Adipocyte (in vitro differentiated cells): ENCODE measurements around the gene ARL8B.
A peak's percentile ranks its signal among the peaks of the same experiment; 100 is the strongest.
"Not testable (repeated sequence)": the region's sequence is repeated elsewhere in the genome, so short reads cannot be mapped to it uniquely, and the experiment has no call there.

Experiments
- DNase-seq: peaks from one replicate; pipeline ENCODE4 v3.0.0-alpha.2; 2015; ENCODE audit warnings: low read depth
- H3K27me3 ChIP-seq: replicated peaks from 2 replicates; pipeline ENCODE4 v1.7.0; 2013; ENCODE audit warnings: mild to moderate bottlenecking, low read length, moderate library complexity; ENCODE audit not compliant: control insufficient read depth, insufficient read depth
- H3K36me3 ChIP-seq: 2 replicates; pipeline ENCODE4 v1.7.0; 2013; ENCODE audit warnings: low read length, mild to moderate bottlenecking, moderate library complexity; ENCODE audit not compliant: control insufficient read depth, insufficient read depth, severe bottlenecking
- H3K4me1 ChIP-seq: 2 replicates; pipeline ENCODE4 v1.7.0; 2013; ENCODE audit warnings: mild to moderate bottlenecking, low read length, moderate library complexity; ENCODE audit not compliant: control insufficient read depth, insufficient read depth
- H3K4me3 ChIP-seq: 2 replicates; pipeline ENCODE4 v1.7.0; 2013; ENCODE audit warnings: mild to moderate bottlenecking, low read length, moderate library complexity
- H3K9ac ChIP-seq: 2 replicates; pipeline ENCODE4 v1.7.0; 2013; ENCODE audit warnings: mild to moderate bottlenecking, low read length, moderate library complexity
- H3K9me3 ChIP-seq: 2 replicates; pipeline ENCODE4 v1.7.0; 2013; ENCODE audit warnings: mild to moderate bottlenecking, low read length, moderate library complexity; ENCODE audit not compliant: control insufficient read depth

The ARL8B gene

DNA sequence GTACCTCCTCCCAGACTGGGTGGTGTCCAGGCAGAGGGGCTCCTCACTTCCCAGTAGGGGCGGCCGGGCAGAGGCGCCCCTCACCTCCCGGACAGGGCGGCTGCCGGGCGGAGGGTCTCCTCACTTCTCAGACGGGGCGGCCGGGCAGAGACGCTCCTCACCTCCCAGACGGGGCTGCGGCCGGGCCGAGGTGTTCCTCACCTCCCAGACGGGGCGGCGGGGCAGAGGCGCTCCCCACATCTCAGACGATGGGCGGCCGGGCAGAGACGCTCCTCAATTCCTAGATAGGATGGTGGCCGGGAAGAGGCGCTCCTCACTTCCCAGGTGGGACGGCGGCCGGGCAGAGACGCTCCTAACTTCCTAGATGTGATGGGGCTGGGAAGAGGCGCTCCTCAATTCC lies 8.4 kb upstream of the ARL8B start:
- H3K4me3 ChIP-seq, H3K27me3 ChIP-seq, H3K9ac ChIP-seq, DNase-seq, H3K9me3 ChIP-seq, H3K36me3 ChIP-seq, H3K4me1 ChIP-seq: not testable (repeated sequence)

DNA sequence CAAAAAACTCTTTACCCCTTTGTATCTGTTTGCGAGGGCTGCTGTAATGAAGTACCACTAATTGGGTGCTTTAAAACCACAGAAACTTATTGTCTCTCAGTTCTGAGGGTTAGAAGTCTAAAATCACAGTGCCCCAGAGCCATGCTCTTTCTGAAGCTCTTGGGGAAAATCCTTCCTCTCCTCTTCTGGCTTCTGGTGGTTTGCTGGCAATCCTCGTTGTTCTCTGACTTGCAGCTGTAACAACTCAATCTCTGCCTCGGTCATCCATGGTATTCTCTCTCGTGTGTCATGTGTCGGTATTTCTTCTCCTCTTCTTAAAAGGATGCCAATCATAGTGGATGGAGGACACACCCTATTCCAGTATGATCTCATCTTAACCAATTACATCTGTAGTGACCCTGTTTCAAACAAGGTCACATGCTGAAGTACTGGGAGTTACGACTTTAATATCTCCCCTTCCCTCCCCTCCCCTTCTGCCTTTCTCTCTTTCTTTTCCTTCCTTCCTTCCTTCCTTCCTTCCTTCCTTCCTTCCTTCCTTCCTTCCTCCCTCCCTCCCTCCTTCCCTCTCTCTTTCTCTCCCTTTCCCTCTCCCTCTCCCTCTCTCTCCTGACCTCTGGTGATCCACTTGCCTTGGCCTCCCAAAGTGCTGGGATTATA lies 6.5 kb upstream of the ARL8B start:
- Histone ChIP-seq H3K27me3 (no peaks in the 10 kb centered on the region), H3K36me3 (no peaks in the 10 kb centered on the region), H3K9ac (no peak overlapping the region), H3K4me3 (no peak overlapping the region), H3K9me3 (no peaks in the 10 kb centered on the region), H3K4me1 (no peaks in the 10 kb centered on the region)
- DNase-seq: no peak

DNA sequence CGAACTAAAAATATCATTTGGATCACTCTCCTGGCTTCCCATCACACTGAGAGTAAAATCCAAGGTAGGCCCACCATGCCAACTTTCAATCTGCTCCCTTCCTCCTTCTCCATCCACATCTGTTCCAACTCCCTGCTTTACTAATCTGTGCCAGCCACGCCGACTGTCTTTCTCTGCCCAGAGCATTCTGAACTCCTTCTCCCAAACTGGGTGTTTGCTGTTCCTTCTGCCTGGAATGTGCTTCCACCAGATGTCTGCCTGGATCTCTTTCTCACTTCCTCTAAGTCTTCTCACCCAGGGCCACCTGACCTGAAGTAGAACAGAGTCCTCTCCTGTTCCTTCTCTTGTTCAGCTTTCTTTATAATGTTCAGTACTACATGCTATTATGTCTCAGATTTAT lies 5.6 kb upstream of the ARL8B start:
- DNase-seq: no peak
- H3K9ac ChIP-seq: no peak overlapping the region
- no peaks in the 10 kb centered on the region for H3K9me3 ChIP-seq
- H3K36me3 ChIP-seq: no peaks in the 10 kb centered on the region
- H3K4me3 ChIP-seq: no peak overlapping the region
- no peaks in the 10 kb centered on the region for H3K27me3 ChIP-seq
- no peaks in the 10 kb centered on the region for H3K4me1 ChIP-seq

DNA sequence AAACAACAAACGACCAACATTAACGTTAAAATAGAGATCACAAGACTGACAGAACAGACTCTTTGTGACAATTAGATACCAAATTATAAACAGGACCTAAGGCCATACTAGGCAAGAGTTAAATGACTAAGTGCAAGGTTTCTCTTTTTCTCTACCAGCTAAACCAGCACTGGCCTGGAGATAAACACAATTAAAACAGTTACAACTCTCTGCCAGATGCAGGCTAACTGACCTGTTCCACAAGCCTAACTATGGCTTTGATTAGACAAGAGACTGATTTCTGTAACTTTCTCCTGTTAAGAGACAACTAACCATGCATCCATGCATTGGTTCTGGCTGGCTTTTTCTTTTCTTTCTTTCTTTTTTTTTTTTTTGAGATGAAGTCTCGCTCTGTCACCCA lies 1.6 kb upstream of the ARL8B start:
- Histone ChIP-seq H3K36me3 (no peaks in the 10 kb centered on the region), H3K9me3 (no peaks in the 10 kb centered on the region), H3K9ac (no peak overlapping the region), H3K4me1 (peaks cover 18% of the 10 kb centered on the region), H3K4me3 (no peak overlapping the region), H3K27me3 (no peaks in the 10 kb centered on the region)
- DNase-seq: no peak

DNA sequence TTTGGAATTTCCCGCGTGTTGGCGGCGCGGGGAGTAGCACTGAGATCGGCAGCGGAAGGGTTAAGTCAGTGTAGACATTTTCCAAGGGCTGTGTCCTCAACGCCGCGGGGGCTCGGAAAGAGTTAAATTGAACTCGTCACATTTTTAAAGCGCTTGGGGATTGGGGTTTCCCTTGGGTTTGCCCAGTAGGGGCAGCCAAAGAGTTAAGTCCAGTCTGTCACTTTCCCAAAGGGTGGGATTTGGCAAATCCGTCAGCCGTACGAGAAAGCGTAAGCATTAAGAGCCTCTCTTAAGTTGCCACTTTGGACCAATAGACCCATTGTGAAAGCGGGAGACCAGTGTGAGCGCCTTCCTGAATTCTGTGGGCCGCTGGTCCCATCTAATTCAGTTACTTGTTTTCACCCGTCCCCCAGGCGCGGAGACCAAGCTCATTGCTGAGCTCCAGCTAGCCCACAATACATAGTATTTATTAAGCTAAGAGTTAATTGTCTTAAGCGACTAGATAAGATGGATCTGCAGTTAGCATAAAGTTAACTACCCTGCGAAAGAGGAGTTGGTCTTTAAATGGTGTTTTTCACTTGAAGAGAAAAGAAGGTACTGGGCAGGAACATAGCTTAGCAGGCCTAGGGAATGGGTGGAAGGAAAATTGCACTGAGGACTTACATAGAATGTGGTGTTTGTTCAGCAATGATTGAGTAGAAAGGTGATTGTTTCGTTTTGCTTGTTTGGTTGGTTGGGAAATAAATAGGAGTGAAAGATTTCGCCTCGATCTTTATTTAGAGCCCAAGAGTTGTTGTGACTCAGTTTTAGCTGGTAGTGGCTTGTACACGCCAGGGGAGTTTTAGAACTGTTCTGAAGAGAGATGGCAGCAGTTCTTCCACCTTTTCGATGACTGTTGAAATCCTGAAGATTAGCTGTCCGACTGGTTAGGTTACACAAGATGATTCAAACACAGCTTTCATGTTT lies 932 bp downstream of the ARL8B start:
- peak; percentile 80 for DNase-seq
- Histone ChIP-seq H3K9ac (peak overlapping the region; percentile 99), H3K4me1 (peaks cover 31% of the 10 kb centered on the region), H3K27me3 (no peaks in the 10 kb centered on the region), H3K9me3 (no peaks in the 10 kb centered on the region), H3K36me3 (no peaks in the 10 kb centered on the region), H3K4me3 (peak overlapping the region; percentile 99)

DNA sequence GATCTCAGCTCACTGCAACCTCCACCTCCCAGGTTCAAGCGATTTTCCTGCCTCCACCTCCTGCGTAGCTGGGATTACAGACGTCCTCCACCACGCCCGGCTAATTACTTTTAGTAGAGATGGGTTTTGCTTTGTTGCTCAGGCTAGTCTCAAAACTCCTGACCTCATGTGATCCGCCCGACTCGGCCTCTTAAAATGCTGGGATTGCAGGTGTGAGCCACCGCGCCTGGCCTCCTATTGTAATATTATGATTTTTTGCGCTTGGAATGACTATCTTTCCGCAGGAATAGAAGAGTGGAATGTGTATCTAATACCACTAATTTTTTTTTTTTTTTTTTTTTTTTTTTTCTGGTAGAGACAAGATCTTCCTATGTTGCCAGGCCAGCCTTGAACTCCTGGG lies 1.8 kb downstream of the ARL8B start:
- Histone ChIP-seq H3K9me3 (no peaks in the 10 kb centered on the region), H3K4me3 (peak overlapping the region; percentile 99), H3K27me3 (no peaks in the 10 kb centered on the region)

DNA sequence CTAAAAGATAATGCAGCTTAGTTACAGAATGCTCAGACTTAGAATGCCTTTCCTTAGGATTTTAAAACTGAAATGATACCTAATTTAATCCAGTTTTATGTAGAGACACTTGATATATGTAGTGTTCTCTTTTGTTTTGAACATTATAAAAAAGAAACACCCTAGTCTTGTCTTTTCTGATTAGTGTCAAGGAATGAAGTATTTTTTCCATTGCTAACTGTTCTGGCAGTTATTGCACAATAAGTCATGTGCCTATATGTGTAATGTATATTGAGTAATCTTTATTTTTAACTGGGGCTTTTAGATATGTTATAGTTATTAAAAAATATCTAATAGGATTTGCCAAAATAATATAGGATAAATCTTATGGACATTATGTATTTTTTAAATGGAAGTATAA lies 4.5 kb downstream of the ARL8B start:
- no peaks in the 10 kb centered on the region for H3K36me3 ChIP-seq
- peak overlapping the region; percentile 27 for H3K4me3 ChIP-seq
- no peaks in the 10 kb centered on the region for H3K27me3 ChIP-seq
- peaks cover 35% of the 10 kb centered on the region for H3K4me1 ChIP-seq
- DNase-seq: peak; percentile 90
- peak overlapping the region; percentile 39 for H3K9ac ChIP-seq
- no peaks in the 10 kb centered on the region for H3K9me3 ChIP-seq

More for the DNA sequence above, 1.8 kb downstream of the ARL8B start:
- Histone ChIP-seq H3K4me1 (peaks cover 32% of the 10 kb centered on the region), H3K9ac (peak overlapping the region; percentile 99), H3K36me3 (no peaks in the 10 kb centered on the region)
- DNase-seq: no peak

DNA sequence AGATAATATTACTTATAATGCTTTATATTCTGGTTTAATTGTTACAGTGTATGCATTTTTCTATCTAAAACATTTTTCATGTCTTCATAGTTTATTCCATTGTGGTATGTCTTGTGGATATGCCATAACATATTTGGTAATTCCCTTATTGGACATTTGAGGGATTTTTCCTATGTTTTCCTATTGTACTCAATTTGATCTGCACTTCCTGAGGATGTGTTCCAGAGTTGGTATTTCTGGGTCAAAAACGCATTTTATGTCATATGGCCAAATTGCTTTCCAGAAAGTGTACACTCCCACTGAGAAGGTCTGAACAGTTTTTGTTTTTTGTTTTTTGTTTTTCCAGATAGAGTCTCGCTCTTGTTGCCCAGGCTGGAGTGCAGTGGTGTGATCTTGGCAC lies 6.8 kb downstream of the ARL8B start:
- Histone ChIP-seq H3K4me1 (peaks cover 30% of the 10 kb centered on the region), H3K36me3 (no peaks in the 10 kb centered on the region)
- no peak for DNase-seq

DNA sequence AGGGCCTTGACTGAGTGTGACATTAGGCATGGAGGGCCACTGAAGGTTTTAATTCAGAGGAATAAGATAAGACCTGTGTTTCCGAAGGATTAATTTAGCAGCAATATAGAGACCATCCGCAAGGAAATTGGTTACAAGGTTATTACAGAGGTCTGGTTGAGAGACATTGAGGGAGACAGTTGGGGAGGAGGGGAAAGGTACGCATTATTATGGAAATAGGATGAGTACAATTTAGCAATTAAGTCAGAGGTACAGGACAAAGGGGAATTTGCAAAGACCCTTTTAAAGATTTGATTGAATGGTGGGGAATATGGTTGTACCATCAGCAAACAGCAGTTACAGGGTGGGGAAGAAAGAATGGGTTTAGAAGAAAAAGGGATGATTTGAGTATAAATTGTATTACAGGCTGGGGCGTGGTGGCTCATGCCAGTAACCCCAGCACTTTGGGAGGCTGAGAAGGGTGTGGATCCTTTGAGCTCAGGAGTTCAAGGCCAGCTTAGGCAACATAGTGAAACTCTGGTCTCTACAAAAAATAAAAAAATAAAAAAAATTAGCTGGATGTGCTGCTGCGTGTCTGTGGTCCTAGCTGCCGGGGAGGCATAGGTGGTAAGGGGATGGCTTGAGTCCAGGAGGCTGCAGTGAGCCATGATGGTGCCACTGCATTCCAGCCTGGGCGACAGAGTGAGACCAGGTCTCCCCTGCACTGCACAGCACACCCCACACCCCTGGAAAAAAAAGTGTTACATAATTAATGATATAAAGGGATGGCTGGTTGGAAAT lies 11.3 kb downstream of the ARL8B start:
- no peak for DNase-seq
- Histone ChIP-seq H3K36me3 (no peaks in the 10 kb centered on the region), H3K4me1 (peaks cover 24% of the 10 kb centered on the region), H3K9me3 (no peaks in the 10 kb centered on the region), H3K27me3 (no peaks in the 10 kb centered on the region), H3K9ac (no peak overlapping the region), H3K4me3 (no peak overlapping the region)

More for the DNA sequence above, 6.8 kb downstream of the ARL8B start:
- Histone ChIP-seq H3K9me3 (no peaks in the 10 kb centered on the region), H3K27me3 (no peaks in the 10 kb centered on the region), H3K9ac (no peak overlapping the region), H3K4me3 (no peak overlapping the region)

DNA sequence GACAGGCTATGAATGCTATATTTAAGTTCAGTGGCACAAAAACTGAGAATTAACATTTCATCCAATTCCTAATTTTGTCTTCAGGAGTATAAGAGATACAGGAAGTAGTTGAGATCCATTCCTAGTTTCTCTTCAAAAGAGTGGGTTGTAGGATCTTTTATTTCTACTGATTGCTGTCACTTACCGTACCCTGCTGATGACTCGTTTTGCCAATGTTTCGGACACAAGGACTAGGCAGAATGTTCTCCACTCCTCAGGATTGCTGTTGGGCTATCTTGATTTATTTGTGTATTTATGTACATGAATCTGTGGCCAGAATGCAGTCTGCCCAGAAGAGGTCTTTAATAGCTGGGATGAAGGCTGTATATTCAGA lies 11.9 kb downstream of the ARL8B start:
- Histone ChIP-seq H3K36me3 (no peaks in the 10 kb centered on the region), H3K4me1 (peaks cover 28% of the 10 kb centered on the region), H3K9me3 (no peaks in the 10 kb centered on the region), H3K27me3 (no peaks in the 10 kb centered on the region), H3K9ac (no peak overlapping the region), H3K4me3 (no peak overlapping the region)
- no peak for DNase-seq

DNA sequence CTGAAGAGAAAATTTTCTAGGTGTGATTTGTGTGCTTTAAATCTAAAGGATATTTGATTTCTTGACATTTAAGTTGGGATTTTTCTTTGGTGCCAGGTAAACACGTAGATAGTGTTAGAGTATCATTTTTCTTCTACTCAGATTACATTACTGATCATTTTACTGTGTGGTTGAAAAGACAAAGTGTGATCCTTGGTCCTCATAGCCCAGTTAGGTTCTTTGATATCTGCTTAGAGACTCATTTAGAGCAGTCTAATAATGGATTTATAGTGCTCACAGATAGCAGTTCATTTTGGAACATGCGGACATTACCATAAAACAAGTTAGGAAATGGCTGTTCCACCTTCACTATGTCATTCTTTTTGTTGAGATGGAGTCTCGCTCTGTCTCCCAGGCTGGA lies 12.4 kb downstream of the ARL8B start:
- DNase-seq: no peak
- no peak overlapping the region for H3K9ac ChIP-seq
- H3K27me3 ChIP-seq: no peaks in the 10 kb centered on the region
- peaks cover 30% of the 10 kb centered on the region for H3K4me1 ChIP-seq
- H3K9me3 ChIP-seq: no peaks in the 10 kb centered on the region
- H3K4me3 ChIP-seq: no peak overlapping the region
- H3K36me3 ChIP-seq: no peaks in the 10 kb centered on the region
